Caco-2 (cell line): Measurements from ENCODE around the gene STAG2. TPM values are rescaled to one million over a fixed set of nuclear protein-coding genes. Genes with fewer than 3 reads are reported as not detected.

ENCODE experiments used
- BruUV-seq: library from RNA; stranded (reverse); fragments of 400-500 nt; replicated peaks from 2 replicates; lab custom pipeline; 2021; lab: Mats Ljungman, UMichigan
- CTCF ChIA-PET: fragments of 300-600 bp; sonication (Branson Sonifier 250); formaldehyde crosslinking; loops from one replicate; lab custom pipeline; 2022; ENCODE audit warnings: antibody characterized with exemption; lab: Charles Lee
- POLR2A ChIA-PET: fragments of 300-600 bp; sonication (Branson Sonifier 250); formaldehyde crosslinking; loops from one replicate; lab custom pipeline; 2022; ENCODE audit warnings: antibody characterized with exemption; lab: Charles Lee
- DNase-seq, 2 experiments: peaks; one replicate each; pipeline versions ENCODE4 v3.0.0 to v3.0.0-alpha.2; 2020 to 2022
- H3K27me3 ChIP-seq: replicated peaks from 2 replicates; pipeline ENCODE4 v1.6.0; 2011; ENCODE audit warnings: low read length; ENCODE audit not compliant: control insufficient read depth, insufficient read depth
- H3K36me3 ChIP-seq: 2 replicates; pipeline ENCODE4 v1.5.1; 2011; ENCODE audit warnings: low read length; ENCODE audit not compliant: control insufficient read depth, insufficient read depth
- H3K4me1 ChIP-seq: fragments of 250-450 bp; sonication (Bioruptor Pico); 2 replicates; pipeline ENCODE4 v1.5.1; 2020; ENCODE audit warnings: mild to moderate bottlenecking
- H3K4me3 ChIP-seq: 2 replicates; pipeline ENCODE4 v1.5.1; 2011; ENCODE audit warnings: low read depth, mild to moderate bottlenecking, control low read depth, low read length
- H3K9me3 ChIP-seq: fragments of 250-450 bp; sonication (Bioruptor Pico); 2 replicates; pipeline ENCODE4 v1.5.1; 2020; ENCODE audit warnings: mild to moderate bottlenecking, moderate library complexity
- H3K27ac Mint-ChIP-seq: one replicate; pipeline ENCODE4 v1.8.0; 2022; ENCODE audit warnings: mixed read lengths; ENCODE audit not compliant: unreplicated experiment
- H3K27me3 Mint-ChIP-seq: one replicate; pipeline ENCODE4 v1.8.0; 2022; ENCODE audit warnings: mixed read lengths; ENCODE audit not compliant: insufficient read depth, unreplicated experiment
- H3K36me3 Mint-ChIP-seq: one replicate; pipeline ENCODE4 v1.8.0; 2022; ENCODE audit warnings: mild to moderate bottlenecking, mixed read lengths; ENCODE audit not compliant: insufficient read depth, unreplicated experiment
- H3K4me1 Mint-ChIP-seq: one replicate; pipeline ENCODE4 v1.8.0; 2022; ENCODE audit warnings: low read depth, mixed read lengths; ENCODE audit not compliant: unreplicated experiment
- H3K4me3 Mint-ChIP-seq: one replicate; pipeline ENCODE4 v1.8.0; 2022; ENCODE audit warnings: mild to moderate bottlenecking, moderate library complexity, mixed read lengths; ENCODE audit not compliant: unreplicated experiment
- H3K9me3 Mint-ChIP-seq: one replicate; pipeline ENCODE4 v1.8.0; 2022; ENCODE audit warnings: mixed read lengths; ENCODE audit not compliant: unreplicated experiment
- intact Hi-C: fragments of 100-400 bp; cut with micrococcal nuclease; formaldehyde crosslinking; loops from one replicate; pipeline ENCODE4 v1.10.0; 2022; ENCODE audit not compliant: unreplicated experiment
- total RNA-seq: library from RNA; stranded (reverse); gene quantifications from 2 replicates; pipeline ENCODE4 v1.2.3, GENCODE V29; 2022
- TF ChIP-seq, protein P1 (sequence below), 2 experiments: fragments of 200-600 bp in 1 of 2; IDR thresholded peaks; 1 replicate in 1 of 2; 2 replicates in 1 of 2; pipeline versions ENCODE4 v1.5.1 to v1.8.0; 2011 to 2022; ENCODE audit warnings: antibody characterized with exemption in 1 of 2, control low read depth in 1 of 2, inconsistent platforms in 1 of 2, low read depth in 1 of 2, low read length in 1 of 2, mild to moderate bottlenecking in 1 of 2, moderate library complexity in 1 of 2; ENCODE audit not compliant: insufficient read depth in 1 of 2, severe bottlenecking in 1 of 2, unreplicated experiment in 1 of 2

Gene STAG2
- total RNA-seq, 1 experiment from 2014 or later = 65.1 TPM

DNA sequence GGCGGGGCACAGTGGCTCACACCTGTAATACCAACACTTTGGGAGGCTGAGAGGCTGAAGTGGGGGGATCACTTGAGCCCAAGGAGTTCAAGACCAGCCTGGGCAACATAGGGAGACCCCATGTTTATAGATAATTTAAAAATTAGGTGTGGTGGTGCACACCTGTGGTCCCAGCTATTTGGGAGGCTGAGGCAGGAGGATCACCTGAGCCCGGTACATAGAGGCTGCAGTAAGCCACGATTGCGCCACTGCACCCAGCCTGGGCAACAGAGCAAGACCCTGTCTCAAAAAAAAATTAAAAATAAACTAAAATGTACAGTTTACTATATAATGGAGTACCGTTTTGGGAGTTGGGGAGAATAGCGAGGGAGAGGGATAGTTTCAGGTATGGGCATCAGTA, 4.2 kb downstream of the STAG2 start:
- peaks cover 14% of the 10 kb centered on the region for H3K36me3 Mint-ChIP-seq
- no peaks in the 10 kb centered on the region for H3K9me3 Mint-ChIP-seq
- no peaks in the 10 kb centered on the region for H3K27me3 Mint-ChIP-seq
- no peak overlapping the region for H3K4me3 Mint-ChIP-seq
- Histone ChIP-seq H3K27me3 (no peaks in the 10 kb centered on the region), H3K4me1 (peaks cover 6% of the 10 kb centered on the region; the same call in 1 of the 2 replicates), H3K4me3 (no peak overlapping the region), H3K36me3 (no peaks in the 10 kb centered on the region), H3K9me3 (no peaks in the 10 kb centered on the region)
- TF ChIP-seq, protein P1, sequence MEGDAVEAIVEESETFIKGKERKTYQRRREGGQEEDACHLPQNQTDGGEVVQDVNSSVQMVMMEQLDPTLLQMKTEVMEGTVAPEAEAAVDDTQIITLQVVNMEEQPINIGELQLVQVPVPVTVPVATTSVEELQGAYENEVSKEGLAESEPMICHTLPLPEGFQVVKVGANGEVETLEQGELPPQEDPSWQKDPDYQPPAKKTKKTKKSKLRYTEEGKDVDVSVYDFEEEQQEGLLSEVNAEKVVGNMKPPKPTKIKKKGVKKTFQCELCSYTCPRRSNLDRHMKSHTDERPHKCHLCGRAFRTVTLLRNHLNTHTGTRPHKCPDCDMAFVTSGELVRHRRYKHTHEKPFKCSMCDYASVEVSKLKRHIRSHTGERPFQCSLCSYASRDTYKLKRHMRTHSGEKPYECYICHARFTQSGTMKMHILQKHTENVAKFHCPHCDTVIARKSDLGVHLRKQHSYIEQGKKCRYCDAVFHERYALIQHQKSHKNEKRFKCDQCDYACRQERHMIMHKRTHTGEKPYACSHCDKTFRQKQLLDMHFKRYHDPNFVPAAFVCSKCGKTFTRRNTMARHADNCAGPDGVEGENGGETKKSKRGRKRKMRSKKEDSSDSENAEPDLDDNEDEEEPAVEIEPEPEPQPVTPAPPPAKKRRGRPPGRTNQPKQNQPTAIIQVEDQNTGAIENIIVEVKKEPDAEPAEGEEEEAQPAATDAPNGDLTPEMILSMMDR (IDR thresholded peaks at IDR 0.05; ENCODE audit: insufficient read depth in 1 of 2, low read depth in 1 of 2, low read length in 1 of 2, severe bottlenecking in 1 of 2, unreplicated experiment in 1 of 2) = no peak
- intact Hi-C loops = no loop called here
- H3K27ac Mint-ChIP-seq = no peak overlapping the region
- H3K4me1 Mint-ChIP-seq = peaks cover 14% of the 10 kb centered on the region
- no peak for DNase-seq
- CTCF ChIA-PET = no interaction called here
- POLR2A ChIA-PET = no interaction called here
- no TSS peak for BruUV-seq

DNA sequence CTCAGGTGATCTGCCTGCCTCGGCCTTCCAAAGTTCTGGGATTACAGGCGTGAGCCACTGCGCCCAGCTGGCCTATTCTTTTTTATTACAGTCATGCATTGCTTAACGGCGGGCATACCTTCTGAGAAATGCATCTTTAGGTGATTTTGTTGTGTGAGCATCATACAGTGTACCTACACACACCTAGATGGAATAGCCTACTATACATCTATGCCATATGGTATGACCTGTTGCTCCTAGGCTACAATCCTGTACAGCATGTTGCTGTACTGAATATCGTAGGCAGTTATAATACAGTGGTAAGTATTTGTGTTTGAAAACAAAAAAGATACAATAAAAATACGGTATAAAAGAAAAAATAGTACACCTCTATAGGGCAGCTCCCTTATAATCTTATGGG, 6.0 kb downstream of the STAG2 start:
- Histone ChIP-seq H3K27me3 (no peaks in the 10 kb centered on the region), H3K9me3 (no peaks in the 10 kb centered on the region), H3K4me1 (peaks cover 6% of the 10 kb centered on the region; the same call in 1 of the 2 replicates), H3K4me3 (no peak overlapping the region), H3K36me3 (no peaks in the 10 kb centered on the region)
- Mint-ChIP-seq H3K36me3 (peaks cover 8% of the 10 kb centered on the region), H3K9me3 (no peaks in the 10 kb centered on the region), H3K27ac (no peak overlapping the region), H3K4me1 (peaks cover 14% of the 10 kb centered on the region), H3K4me3 (no peak overlapping the region), H3K27me3 (no peaks in the 10 kb centered on the region)
- TF ChIP-seq, protein P1 (IDR thresholded peaks at IDR 0.05; ENCODE audit: insufficient read depth in 1 of 2, low read depth in 1 of 2, low read length in 1 of 2, severe bottlenecking in 1 of 2, unreplicated experiment in 1 of 2) = no peak
- POLR2A ChIA-PET = interaction anchor here (0.7 kb wide), 1 partner anchor 9 kb away, joined by 5 read pairs; no protein-coding TSS in a partner anchor
- intact Hi-C loops = no loop called here
- CTCF ChIA-PET = no interaction called here
- no peak for DNase-seq
- BruUV-seq = no TSS peak

DNA sequence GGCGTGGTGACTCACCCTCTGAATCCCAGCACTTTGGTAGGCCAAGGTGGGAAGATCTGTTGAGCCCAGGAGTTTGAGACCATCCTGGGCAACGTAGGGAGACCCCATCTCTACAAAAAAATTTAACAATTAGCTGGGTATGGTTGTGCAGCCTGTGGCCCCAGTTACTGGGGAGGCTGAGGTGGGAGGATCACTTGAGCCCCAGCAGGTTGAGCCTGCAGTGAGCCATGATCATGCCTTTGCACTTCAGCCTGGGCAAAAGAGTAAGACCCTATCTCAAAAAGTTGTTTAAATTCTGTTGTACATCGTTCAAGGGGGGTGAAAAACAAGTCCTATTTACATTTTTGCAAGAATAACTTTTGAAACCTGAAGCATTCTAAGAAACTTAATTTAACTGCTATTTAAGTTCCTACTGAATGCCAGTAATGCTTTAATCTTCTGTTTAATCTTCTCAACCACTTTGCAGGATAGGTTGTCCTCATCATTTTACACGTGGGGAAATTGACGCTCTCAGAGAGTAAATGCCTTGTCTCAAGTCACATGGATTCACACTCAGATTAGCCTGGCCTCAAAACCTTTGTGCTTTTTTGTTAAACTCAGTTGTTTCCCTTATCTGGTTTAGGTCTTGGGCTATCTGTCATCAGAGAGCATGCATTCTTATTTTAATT, 7.0 kb downstream of the STAG2 start:
- no peak overlapping the region for H3K4me3 ChIP-seq
- H3K36me3 ChIP-seq = no peaks in the 10 kb centered on the region
- ChIA-PET CTCF (no interaction called here), POLR2A (no interaction called here)
- no TSS peak for BruUV-seq
- no peaks in the 10 kb centered on the region for H3K27me3 Mint-ChIP-seq
- H3K36me3 Mint-ChIP-seq = no peaks in the 10 kb centered on the region
- H3K27me3 ChIP-seq = no peaks in the 10 kb centered on the region
- H3K4me1 ChIP-seq = peaks cover 5% of the 10 kb centered on the region; the same call in 1 of the 2 replicates
- no peak for DNase-seq
- TF ChIP-seq, protein P1 (IDR thresholded peaks at IDR 0.05; ENCODE audit: insufficient read depth in 1 of 2, low read depth in 1 of 2, low read length in 1 of 2, severe bottlenecking in 1 of 2, unreplicated experiment in 1 of 2) = no peak
- H3K4me3 Mint-ChIP-seq = no peak overlapping the region
- H3K27ac Mint-ChIP-seq = no peak overlapping the region
- H3K4me1 Mint-ChIP-seq = peaks cover 14% of the 10 kb centered on the region
- no peaks in the 10 kb centered on the region for H3K9me3 Mint-ChIP-seq
- intact Hi-C loops = no loop called here
- H3K9me3 ChIP-seq = no peaks in the 10 kb centered on the region
